Jurkat, Clone E6-1 (cell line): ENCODE measurements around the gene PLEKHG2. TPM values are rescaled to one million over a fixed set of nuclear protein-coding genes. Genes with fewer than 3 reads are reported as not detected.
A peak's percentile ranks its signal among the peaks of the same experiment; 100 is the strongest.
"Not testable (repeated sequence)": the region's sequence is repeated elsewhere in the genome, so short reads cannot be mapped to it uniquely, and the experiment has no call there.

Experiments
- DNase-seq: peaks from one replicate; pipeline ENCODE4 v3.0.0-alpha.2; 2011; ENCODE audit warnings: low read depth, low spot score
- H3K4me3 ChIP-seq: 2 replicates; pipeline ENCODE4 v1.5.1; 2011; ENCODE audit warnings: mild to moderate bottlenecking, low read length, control low read depth, moderate library complexity
- polyA plus RNA-seq: library from polyadenylated mRNA; unstranded; fragments of >200 nt; gene quantifications from one replicate; pipeline ENCODE4 v1.2.1, GENCODE V29; 2012; ENCODE audit warnings: missing spikeins; ENCODE audit not compliant: insufficient read length, insufficient read depth

The PLEKHG2 gene
- 74.3 TPM for polyA plus RNA-seq

GRCh38 chr19:39412100-39412866 is at the start of gene PLEKHG2:
PLEKHG2 (plus strand) TSS chr19:39412669; CDS start chr19:39414087, 1,418 bp downstream.
- peak within 1 kb of the TSS; percentile 91 for H3K4me3 ChIP-seq
- peak; percentile 100 for DNase-seq

DNA sequence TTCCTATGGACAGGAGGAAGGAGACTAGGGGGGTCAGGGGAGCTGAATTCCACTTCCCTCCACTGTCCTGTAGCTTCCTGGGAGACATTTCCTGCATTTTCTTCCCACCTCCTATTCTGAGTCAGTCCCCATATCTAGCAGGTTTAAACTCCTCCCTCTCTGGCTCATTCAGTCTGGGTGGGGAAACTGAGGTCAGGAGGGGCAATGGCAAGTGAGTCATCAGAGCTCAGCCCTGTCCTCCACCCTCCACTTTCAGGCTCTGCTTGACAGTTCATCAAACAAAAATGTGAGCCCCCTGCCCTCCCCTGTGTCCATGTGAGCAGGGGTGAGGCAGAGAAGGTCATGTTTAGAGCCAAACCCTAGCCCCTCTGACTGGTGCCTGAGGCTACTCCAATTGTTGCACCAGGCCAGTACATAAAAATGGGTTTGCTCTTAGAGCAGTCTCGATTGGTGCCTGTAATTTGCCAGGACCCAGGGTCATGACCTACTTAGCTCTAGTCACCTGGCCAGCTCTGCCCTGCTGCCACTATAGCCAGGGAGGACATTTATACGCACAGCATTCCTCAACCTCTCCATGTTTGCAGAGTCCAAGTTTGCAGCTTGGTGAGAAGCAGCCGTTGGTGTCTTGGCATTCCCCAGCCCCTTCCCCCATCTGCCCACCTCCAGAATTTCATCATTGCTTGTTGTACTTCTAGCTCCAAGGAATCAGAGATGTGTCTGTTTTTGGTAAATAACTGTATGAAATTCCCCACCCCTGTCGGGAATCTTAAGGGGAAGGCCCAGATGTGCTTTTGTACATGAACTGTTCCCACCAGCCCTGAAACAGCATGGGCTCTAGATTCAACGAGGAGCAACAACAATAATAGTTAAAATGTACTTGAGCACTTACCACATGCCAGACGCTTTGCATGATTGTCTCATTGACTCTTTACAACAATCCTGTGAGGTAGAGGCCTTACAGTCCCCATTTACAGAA is 49.5 kb upstream of the PLEKHG2 start:
- no peak overlapping the region for H3K4me3 ChIP-seq
- DNase-seq = no peak

DNA sequence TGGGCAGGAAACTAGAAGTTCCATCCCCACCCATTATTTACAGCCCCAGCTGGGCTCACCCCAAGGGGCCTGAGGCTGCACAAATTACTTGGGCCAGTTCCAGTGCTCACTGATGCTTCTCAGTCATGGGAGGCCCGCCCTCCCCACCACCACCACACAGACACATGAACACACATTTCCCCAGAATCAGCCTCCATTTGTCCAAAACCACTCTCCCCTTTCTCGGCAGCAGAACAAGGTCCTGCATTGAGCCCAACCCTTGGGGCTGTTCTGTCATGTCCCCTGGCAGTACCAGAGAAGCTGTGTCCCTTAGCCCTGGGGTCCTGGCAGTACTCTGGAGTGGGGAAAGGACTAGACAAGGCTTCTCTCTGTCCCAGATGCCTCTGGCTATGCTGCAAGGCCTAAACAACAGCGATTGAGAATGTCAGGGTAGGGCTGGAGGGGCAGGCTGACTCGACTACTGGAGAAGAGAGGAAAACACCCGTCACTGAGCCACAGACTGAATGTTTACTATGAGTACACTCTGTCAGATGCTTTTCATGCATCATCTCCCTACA is 48.5 kb upstream of the PLEKHG2 start:
- no peak for DNase-seq
- H3K4me3 ChIP-seq = no peak overlapping the region

DNA sequence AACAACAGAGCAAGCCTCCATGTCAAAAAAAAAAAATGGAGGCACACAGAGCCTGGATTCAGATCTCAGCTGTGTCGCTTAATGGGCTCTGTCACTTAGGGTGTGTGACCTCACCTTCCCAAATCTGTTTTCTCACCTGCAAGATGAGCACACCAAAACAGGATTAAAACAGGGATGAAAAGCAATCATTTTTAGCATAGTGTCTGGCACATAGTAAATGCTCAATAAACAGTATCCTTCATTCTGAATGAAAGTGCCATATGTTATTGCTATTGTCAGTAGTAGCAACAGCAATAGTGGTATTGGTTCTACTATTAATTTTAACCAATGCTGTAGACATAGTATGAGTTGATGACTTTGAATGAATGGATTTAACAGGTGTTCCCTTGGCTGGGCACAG is 46.9 kb upstream of the PLEKHG2 start:
- no peak overlapping the region for H3K4me3 ChIP-seq
- no peak for DNase-seq

DNA sequence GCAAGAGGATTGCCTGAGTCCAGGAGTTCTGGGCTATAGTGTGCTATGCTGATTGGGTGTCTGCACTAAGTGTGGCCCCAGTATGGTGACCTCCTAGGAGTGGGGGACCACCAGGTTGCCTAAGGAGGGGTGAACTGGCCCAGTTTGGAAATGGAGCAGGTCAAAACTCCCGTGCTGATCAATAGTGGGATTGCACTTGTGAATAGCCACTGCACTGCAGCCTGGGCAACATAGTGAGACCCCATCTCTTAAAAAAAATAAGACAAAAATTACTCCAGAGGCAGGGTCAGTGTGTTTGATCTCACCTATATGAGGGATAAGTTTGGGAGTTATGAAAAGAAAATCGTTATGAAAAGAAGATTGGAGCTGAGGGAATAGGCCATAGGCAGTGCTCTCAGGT is 43.3 kb upstream of the PLEKHG2 start:
- DNase-seq = no peak
- H3K4me3 ChIP-seq = no peak overlapping the region

- no peak for DNase-seq
- H3K4me3 ChIP-seq = no peak overlapping the region
These were observed 41.7 kb upstream of the PLEKHG2 start for GRCh38 chr19:39370735-39371134.

DNA sequence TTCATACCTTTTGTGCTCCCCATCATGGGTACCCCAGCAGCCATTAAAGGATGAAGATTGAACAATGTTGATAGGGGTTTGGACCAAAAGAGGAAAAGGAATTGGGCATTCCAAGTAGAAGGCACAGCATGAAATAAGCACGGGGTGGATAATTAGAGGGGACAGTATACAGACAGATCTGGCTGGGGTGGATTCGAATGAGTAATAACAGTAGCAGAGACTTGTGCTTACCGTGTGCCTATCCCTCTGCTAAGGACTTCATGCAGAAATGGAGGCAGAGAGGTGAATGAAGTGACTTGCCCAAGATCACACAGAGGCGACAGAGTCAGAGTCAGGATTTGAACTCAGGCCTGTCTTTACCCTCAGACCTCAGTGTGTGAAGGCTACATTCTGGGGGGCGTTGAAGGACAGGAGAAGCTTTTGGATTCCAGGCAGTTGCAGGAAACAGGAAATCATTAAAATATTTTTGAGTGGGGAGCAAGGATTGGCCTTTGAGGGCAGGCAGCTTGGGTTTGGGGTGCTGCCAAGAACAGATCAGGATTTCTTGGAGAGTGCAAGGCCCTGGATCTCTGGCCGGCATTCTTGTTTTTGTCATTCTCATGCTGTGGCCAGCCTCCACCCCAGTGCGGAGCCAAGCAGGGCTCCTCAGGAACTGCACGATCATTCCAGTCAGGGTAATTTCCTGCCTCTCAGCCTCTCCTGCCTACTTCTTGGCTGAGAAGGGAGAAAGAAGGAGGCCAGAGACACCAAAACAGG is 40.2 kb upstream of the PLEKHG2 start:
- no peak for DNase-seq
- H3K4me3 ChIP-seq = no peak overlapping the region

DNA sequence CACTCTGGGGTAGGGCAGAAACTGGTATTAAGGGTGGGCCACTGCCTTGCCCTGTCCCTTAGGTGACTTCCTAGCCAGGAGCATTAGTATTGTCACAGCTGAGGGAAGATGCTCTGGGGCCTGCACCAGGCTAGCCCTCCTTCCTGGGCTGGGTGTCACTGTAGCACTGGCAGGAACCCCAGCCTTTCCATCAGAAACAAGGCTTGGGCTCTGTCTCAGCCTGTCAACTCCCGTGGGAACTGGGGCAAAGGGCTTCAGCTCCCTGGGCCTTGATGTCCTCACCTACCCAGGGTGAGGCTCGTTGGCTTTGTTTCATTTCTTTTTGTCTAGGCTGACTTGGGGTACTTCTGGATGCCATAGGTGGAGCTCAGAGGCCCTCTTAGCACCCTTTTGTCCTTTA is 39.5 kb upstream of the PLEKHG2 start:
- no peak overlapping the region for H3K4me3 ChIP-seq

DNA sequence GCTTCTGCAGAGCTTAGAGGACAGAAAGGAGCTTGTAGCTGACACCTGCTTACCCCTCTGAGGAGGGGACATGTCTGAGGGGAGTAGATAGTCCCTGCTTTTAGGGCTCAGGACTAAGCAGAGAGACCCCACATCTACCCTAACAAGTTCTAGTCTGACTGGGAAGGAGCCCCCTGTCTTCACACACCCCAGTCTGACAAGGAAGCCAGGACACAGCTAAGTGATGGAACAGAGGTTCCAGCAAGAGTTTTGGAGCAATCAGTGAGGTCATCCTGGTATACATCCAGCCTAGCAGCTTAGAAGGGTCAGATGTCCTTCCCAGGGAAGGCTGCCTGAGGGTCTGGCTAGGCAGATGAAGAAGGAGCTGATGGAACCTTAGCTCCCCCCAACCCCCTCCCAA is 36.5 kb upstream of the PLEKHG2 start:
- no peak for DNase-seq
- no peak overlapping the region for H3K4me3 ChIP-seq

More for the DNA sequence above, 39.5 kb upstream of the PLEKHG2 start:
- no peak for DNase-seq

- DNase-seq = no peak
These were observed 34.8 kb upstream of the PLEKHG2 start for GRCh38 chr19:39377373-39378362.

GRCh38 chr19:39379366-39379765 is 33.1 kb upstream of the PLEKHG2 start:
- DNase-seq, H3K4me3 ChIP-seq: not testable (repeated sequence)

More at GRCh38 chr19:39377373-39378362, 34.8 kb upstream of the PLEKHG2 start:
- H3K4me3 ChIP-seq = no peak overlapping the region

DNA sequence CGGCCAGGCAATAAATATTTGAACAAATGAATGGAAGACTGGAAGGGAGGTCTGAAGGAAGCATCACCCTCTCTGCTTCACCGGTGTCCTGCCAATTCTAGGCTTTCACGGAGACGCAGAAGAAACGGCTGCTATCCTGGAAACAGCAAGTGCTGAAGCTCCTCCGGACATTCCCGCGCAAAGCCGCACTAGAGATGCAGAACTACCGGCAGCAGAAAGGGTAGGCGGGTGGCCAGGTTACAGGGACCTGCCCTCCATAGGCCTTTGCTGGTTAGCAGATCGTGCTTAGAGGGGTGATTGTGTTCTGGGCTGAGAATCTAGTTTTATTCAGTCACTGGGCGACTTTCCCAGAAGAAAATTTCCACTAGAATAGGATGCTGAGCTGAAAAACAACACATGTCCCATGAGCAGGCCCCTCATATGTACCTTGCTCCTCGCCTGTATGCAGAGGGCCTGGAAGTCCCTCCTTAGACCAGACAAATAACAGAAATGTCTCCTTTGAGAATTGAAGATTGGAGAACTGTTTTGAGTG is 32.5 kb upstream of the PLEKHG2 start:
- H3K4me3 ChIP-seq = no peak overlapping the region
- DNase-seq = no peak

GRCh38 chr19:39380521-39381502 is 31.7 kb upstream of the PLEKHG2 start:
- DNase-seq = no peak
- H3K4me3 ChIP-seq = no peak overlapping the region

DNA sequence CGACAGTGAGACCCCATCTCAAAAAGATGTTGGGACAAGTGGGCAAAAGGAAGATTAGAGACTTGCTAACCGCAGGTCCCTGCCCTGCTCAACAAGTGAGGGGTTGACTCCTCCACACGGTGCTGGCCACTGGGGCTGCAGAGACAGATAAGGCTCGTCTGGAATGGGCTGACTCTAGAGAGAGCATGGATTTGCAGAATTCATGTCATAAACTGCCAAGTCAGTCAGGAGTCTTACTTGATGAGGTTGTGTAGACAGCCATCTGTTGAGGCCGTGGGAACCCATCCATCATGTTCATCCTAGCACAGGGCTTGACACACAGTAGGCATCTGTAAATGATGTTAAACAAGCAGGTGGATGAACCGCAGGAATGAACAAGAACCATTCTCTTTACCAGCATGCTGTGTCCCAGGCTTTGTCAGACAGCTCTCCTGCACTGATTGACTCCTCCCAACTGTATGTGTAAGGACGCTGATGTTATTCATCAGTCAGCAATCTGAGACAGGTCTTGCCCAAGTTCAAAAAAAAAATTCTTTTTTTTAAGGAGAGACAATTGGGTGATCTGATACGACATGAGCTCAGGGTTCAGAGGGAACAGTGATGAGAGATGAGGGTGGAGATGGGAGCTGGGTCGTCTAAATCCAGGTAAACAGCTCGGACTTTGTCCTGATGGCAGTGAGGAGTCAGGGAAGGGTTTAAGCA is 30.4 kb upstream of the PLEKHG2 start:
- no peak overlapping the region for H3K4me3 ChIP-seq
- no peak for DNase-seq

DNA sequence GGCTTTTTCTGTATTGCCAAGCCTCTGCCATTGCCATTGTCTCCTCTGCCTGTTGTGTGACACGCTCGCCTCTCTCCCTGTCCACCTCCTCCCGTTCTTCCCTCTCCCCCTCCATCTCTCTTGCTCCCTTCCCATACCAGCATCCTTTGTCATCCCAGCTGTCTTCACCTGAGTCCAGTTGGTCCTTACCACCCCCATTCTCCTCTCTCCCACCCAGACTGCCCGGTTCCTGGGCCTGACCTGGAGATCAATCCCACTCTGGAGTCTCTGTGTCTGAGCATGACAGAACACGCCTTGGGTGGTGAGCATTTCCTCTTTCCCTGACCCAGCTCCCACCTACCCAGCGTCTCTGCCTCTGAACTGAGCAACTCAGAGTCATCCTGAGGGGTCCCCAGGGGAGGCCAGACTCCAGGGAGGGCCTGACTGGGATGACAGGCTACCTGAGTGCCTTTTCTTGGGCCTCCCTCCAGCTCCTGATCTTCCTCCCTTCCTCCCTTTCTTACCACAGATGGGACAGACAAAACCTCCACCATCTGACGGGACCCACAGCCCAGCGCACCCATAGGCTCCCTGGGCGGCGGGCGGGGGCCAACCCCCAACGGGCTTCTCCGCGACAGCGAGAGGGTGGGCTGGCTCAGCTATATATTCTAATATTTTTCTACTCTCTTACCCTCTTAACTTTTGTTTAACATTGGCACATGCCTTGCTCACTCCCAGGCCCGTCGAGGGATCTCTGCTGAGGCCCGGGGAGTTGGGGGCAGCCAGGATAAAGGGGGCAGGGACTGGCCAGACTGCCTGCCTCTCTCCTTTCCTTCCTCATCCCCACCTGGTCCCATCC is 29.3 kb upstream of the PLEKHG2 start:
- DNase-seq = no peak

More for the DNA sequence above, 29.3 kb upstream of the PLEKHG2 start:
- no peak overlapping the region for H3K4me3 ChIP-seq
